Middle frontal gyrus (tissue), 1 donor: ENCODE measurements around the gene C9orf152.

Experiments used
- DNase-seq: peaks from one replicate; pipeline ENCODE4 v3.0.0-alpha.2; 2015; ENCODE audit warnings: low spot score; ENCODE audit errors: extremely low spot score

C9orf152 gene

GRCh38 chr9:110183208-110184145, 24.5 kb downstream of the C9orf152 start:
- peak; percentile 36 for DNase-seq

GRCh38 chr9:110180511-110181434, 27.2 kb downstream of the C9orf152 start:
- no peak for DNase-seq

GRCh38 chr9:110179734-110180133, 28.2 kb downstream of the C9orf152 start:
- no peak for DNase-seq

GRCh38 chr9:110178281-110178680, 29.7 kb downstream of the C9orf152 start:
- no peak for DNase-seq

GRCh38 chr9:110175275-110175968, 32.5 kb downstream of the C9orf152 start:
- no peak for DNase-seq

- DNase-seq, result no peak
Observed at GRCh38 chr9:110173322-110173642, 34.7 kb downstream of the C9orf152 start.

- DNase-seq, result no peak
Observed at GRCh38 chr9:110170357-110171257, 37.4 kb downstream of the C9orf152 start.

- DNase-seq, result no peak
Observed at GRCh38 chr9:110168486-110168885, 39.5 kb downstream of the C9orf152 start.

GRCh38 chr9:110161940-110162339, 46.0 kb downstream of the C9orf152 start:
- no peak for DNase-seq

- no peak for DNase-seq
Observed at GRCh38 chr9:110160685-110161084, 47.3 kb downstream of the C9orf152 start.

- no peak for DNase-seq
Observed at GRCh38 chr9:110160123-110160522, 47.8 kb downstream of the C9orf152 start.

GRCh38 chr9:110157823-110158664, 49.9 kb downstream of the C9orf152 start:
- no peak for DNase-seq

GRCh38 chr9:110156902-110157301, 51.1 kb downstream of the C9orf152 start:
- DNase-seq, result no peak

- DNase-seq, result no peak
Observed at GRCh38 chr9:110156416-110156815, 51.5 kb downstream of the C9orf152 start.

GRCh38 chr9:110155751-110156150, 52.2 kb downstream of the C9orf152 start:
- no peak for DNase-seq

- DNase-seq, result no peak
Observed at GRCh38 chr9:110153431-110153830, 54.5 kb downstream of the C9orf152 start.

- peak; percentile 23 for DNase-seq
Observed at GRCh38 chr9:110152704-110153374, 55.1 kb downstream of the C9orf152 start.
